Endothelial cell of umbilical vein (primary cell): ENCODE measurements around the gene WNT9A.

ENCODE experiments used
- CTCF ChIP-seq, 2 donors: IDR thresholded peaks; 1 replicate in 1 of 2; 2 replicates in 1 of 2; pipeline ENCODE4 v1.5.1; 2011; ENCODE audit warnings: low read length in 2 of 2, mild to moderate bottlenecking in 2 of 2, moderate library complexity in 2 of 2, control low read depth in 1 of 2, inconsistent platforms in 1 of 2, low read depth in 1 of 2; ENCODE audit not compliant: insufficient read depth in 1 of 2; ENCODE audit errors: extremely low read depth in 1 of 2
- JUN ChIP-seq: IDR thresholded peaks from 2 replicates; pipeline ENCODE4 v1.6.1; 2011; ENCODE audit warnings: borderline replicate concordance, low read depth; ENCODE audit not compliant: insufficient read length, insufficient read depth
- POLR2A ChIP-seq: IDR thresholded peaks from 2 replicates; pipeline ENCODE4 v1.6.1; 2012; ENCODE audit warnings: low read depth, mild to moderate bottlenecking, control low read depth, low read length

DNA sequence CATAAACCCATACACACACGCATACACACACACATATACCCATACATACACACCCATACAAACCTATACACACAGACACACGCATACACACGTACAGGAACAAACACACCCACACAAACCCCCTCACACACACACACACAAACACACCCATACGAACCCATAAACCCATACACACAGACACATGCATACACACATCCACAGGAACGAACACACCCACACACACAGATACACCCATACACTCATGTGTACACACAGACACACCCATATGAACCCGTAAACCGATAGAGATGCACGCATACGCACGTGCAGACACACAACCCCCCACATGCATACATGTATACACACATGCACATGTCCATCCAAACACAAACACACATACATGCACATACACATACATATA is 9.5 kb downstream of the WNT9A start:
- TF ChIP-seq CTCF (IDR thresholded peaks at IDR 0.05; ENCODE audit: extremely low read depth in 1 of 2, insufficient read depth in 1 of 2, low read depth in 1 of 2, low read length in 2 of 2) (no peak), POLR2A (no peak), JUN (no peak)
